Renal cortical epithelial cell (primary cell): ENCODE results near the gene PRR36. TPM values are rescaled to one million over a fixed set of nuclear protein-coding genes. Genes with fewer than 3 reads are reported as not detected.
"Not testable (repeated sequence)": the region's sequence is repeated elsewhere in the genome, so short reads cannot be mapped to it uniquely, and the experiment has no call there.

Source experiments
- DNase-seq: peaks from one replicate; pipeline ENCODE4 v3.0.0-alpha.2; 2011; ENCODE audit warnings: low read depth
- total RNA-seq: library from RNA; depleted of rRNA; stranded (reverse); fragments of >200 nt; gene quantifications from 2 replicates; pipeline ENCODE4 v1.2.3, GENCODE V29; 2014

Gene PRR36
- 0.17 and 0.35 TPM in 2 replicates for total RNA-seq

DNA sequence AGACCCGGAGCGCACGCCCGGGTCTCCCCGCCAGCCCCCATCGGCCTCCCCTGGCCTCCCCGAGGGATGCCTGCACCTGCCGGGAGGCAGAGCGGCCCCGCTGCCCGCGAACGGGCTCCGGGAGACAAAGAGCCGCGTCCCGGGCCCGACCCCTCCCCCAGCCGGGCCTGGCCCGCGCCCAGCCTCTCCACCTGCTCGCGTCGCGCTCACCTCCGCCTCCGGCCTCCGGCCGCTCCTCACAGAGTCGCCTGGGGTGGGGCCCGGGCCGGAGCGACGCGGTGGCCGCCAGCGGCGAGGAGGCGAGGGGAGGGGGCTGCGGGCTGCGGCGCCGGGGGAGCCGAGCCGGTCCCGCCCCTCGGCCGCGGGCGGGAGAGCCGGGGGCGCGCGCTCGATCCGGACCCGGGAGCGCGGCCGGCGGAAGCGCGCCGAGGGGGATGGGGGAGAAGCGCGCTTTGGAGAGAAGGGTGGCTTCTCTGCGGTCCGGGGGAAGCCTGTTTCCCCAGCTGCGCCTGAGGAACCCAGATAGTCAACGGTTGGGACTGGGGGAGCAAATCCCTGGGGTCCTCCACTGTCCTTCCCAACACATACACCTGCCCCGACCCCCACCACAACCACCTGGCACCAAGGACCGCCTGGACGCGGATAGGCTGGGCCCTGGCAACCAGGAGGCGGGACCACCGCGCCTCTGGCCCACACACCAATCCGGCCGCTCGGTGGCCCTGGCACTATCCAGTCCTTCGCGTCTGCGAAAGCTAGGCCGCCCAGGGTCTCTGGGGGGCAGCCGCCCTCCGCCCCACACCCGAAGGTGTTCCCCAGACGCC, at the start of gene PRR36:
Gene PRR36, minus strand, starts transcription at position 315 of the 821 bp plus-strand sequence. CDS start 701 bp downstream, outside the sequence.
- DNase-seq: no peak

DNA sequence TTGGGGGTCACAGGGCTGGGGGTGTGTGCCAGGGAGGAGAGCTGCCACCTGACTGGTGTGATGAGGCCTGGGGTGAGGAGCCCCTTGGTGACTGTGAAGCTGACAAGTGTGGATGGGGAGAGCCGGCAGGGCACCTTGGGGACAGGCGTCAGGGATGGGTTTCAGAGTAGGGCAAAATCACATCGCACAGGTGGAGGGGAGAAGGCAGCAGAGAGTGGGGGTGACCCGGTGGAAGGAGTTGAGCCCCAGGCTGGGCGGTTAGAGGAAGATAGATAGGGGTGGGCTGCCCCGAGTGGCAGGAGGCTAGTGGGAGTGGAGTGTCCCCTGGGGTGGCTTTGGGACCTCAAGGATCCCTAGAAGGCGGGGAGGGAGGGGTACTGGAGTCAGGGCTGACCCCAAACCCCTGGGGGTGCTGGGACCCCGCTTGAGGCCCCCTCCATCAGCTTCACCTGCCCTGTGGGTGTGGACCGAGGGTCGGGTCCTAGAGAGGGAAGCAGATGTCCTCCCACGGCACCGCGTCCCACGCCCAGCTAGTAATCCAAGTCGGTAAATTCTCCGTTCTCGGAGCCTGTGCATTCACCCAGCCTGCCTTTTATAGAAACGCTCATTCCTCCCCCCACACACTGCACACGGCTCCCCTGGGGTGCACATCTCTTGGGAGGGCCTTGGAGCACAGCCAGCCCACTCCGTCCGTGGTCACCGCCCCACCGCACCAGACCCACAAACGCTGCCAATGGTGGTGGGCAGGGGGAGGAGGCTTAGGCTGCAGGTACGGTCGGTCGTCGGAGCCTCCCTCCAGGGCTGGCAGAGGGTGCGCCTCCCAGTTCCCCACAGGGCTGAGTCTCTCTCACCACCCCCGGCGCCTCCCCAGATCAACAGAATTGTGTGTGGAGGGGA, 49.4 kb upstream of the PRR36 start:
- no peak for DNase-seq

- no peak for DNase-seq
These were observed 48.6 kb upstream of the PRR36 start for GRCh38 chr19:7922836-7923195.

- no peak for DNase-seq
These were observed 48.0 kb upstream of the PRR36 start for GRCh38 chr19:7921967-7922835.

DNA sequence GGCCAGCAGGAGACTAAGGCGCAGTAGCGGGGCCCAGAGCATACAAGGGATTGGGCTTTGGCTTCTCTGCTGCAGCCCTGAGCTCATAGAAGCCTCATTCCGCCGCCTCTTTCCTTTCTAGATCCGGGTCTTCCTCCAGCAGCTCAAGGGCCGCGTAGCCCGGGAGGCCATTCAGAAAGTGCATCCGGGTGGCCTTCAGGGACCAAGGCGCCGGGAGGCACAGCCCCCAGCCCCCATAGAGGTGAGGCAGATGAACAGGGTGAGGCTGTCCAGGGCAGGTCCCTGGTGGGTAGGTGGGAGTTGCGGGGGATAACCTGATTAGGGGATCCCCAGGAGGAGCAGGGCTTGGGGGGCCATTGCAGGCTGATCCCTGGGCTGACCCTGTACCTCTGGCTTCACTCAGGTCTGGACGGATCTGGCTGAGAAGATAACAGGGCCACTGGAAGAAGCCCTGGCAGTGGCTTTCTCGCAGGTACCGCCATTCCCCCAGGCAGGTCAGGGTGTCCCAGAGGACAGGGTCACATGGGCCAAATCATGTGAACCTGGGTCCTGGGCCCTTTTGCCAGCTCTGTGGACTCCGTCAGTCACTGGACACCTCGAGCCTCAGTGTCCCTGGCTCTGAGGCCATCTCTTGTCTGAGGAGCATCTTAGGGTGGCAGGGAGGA, 47.2 kb upstream of the PRR36 start:
- no peak for DNase-seq

GRCh38 chr19:7920519-7921301, 46.5 kb upstream of the PRR36 start:
- peak; percentile 82 for DNase-seq

GRCh38 chr19:7919610-7920518, 45.7 kb upstream of the PRR36 start, which contains the start of gene SNAPC2:
SNAPC2 (plus strand) TSS chr19:7920338; CDS start chr19:7920367, 29 bp downstream.
- peak; percentile 77 for DNase-seq

DNA sequence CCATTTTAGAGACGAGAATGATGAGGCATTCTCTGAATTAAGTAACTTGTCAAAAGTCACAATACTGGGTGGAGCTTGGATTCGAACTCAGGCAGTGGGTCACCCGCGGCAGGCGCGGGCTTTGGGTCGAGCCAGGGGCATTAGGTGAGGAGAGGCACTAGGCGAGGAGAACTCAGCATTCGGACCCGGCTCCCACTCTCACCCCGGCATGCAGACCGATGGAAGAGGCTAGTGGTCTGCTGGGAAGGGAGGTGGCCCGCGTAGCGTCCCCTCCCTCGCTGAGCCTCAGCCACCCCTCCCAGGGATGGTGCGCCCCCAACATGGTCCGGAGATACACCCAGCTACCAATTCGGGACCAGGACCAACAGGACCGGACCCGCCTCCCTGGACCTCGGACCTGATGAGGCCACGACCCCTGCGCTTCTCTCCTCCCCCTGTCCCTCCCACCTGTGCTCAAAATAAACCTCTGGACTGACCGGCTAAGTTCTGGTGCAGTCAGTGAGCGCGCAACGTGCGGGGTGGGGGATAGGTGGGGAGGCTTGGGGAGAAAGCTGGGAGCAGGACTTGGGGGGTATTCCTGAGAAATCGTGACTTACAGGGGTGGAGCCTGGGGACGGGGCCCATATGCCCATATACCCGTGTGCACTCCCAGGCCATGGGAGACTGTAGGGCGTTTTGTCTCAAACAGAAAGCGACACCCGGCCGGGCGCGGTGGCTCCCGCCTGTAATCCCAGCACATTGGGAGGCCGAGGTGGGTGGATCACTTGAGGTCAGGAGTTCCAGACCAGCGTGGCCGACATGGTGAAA, 44.6 kb upstream of the PRR36 start:
- no peak for DNase-seq

GRCh38 chr19:7918062-7918614, 43.9 kb upstream of the PRR36 start:
- DNase-seq: not testable (repeated sequence)

DNA sequence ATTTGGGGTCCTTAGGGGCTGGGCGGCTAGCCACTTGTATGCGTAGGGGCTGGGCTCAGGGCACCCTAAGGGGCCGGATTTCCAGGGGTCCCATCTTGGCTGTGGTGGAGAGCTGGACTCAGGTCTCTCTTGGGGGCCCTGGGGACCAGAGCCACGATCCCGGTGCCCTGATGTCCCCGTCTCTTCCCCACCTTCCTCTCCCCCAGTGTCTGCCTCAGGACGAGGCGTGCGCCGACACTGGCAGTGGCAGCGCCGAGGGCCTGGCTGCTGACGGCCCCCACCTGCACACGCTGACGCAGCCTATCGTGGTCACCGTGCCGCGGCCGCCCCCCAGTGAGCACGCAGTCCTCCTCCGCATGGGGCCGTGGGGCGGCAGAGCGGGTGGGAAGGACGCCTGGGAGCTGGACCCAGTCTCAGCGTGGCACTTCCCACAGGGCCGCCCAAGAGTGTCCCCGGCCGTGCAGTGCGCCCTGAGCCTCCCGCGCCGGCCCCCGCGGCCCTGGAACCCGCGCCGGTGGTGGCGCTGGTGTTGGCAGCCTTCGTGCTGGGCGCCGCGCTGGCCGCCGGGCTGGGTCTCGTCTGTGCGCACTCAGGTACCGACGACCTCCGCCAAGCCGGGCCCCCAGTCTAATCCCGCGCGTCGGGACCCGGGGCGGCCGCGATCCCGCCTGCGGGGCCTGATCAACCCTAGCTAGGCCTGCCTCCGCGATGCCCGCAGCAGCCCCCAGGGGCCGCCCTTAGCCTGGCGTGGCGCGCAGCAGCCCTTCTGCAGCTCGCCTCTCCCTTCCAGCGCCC, 43.3 kb upstream of the PRR36 start:
- no peak for DNase-seq

GRCh38 chr19:7916955-7917266, 42.7 kb upstream of the PRR36 start:
- no peak for DNase-seq

- DNase-seq: no peak
These were observed 42.1 kb upstream of the PRR36 start for GRCh38 chr19:7916103-7916954.

- DNase-seq: no peak
These were observed 41.3 kb upstream of the PRR36 start for GRCh38 chr19:7915250-7916102.

DNA sequence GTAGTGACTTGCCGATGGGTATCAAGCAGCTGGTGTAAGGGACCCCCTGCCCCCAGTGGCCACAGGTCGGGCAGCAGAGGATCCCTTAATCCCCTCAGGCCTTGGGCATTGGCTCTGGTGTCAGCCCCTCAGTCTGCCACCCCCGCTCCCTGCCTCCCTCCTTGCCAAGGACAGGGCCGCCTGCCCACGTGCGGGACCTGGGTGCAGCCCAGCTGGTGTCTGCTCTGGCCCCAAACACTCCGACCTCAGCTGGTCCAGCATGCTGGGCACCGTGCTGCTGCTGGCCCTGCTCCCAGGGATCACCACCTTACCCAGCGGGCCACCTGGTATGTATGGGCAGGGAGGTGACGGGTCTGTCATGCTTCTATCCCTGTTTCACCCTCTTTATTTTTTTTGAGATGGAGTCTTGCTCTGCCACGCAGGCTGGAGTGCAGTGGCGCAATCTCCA, 40.4 kb upstream of the PRR36 start, which contains the start of gene TGFBR3L:
Gene TGFBR3L, plus strand, starts transcription at position 233 of the 448 bp plus-strand sequence.
- DNase-seq: no peak

DNA sequence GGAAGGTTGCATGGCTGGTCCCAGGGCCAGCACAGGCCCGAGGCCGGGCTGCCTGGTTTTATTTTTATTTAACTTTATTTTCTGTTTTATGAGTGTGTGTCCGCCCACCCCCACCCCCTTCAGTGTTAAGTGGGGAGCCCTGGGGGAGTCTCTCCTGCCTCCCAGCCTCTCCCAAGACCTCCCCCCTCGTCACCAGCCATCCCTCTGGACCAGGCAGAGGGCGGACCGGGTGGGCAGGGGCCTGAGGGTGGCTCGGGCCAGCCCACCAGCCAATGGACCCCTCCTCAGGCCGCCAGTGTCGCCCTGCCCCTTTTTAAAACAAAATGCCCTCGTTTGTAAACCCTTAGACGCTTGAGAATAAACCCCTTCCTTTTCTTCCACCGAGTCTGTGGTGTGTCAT, 39.9 kb upstream of the PRR36 start:
- DNase-seq: no peak
